Retina (tissue), 1 donor: Measurements from ENCODE around the gene SF1.
"Not testable (repeated sequence)": the region's sequence is repeated elsewhere in the genome, so short reads cannot be mapped to it uniquely, and the experiment has no call there.

Experiments used
- DNase-seq: peaks from one replicate; pipeline ENCODE4 v3.0.0-alpha.2; 2016

SF1 gene, protein sequence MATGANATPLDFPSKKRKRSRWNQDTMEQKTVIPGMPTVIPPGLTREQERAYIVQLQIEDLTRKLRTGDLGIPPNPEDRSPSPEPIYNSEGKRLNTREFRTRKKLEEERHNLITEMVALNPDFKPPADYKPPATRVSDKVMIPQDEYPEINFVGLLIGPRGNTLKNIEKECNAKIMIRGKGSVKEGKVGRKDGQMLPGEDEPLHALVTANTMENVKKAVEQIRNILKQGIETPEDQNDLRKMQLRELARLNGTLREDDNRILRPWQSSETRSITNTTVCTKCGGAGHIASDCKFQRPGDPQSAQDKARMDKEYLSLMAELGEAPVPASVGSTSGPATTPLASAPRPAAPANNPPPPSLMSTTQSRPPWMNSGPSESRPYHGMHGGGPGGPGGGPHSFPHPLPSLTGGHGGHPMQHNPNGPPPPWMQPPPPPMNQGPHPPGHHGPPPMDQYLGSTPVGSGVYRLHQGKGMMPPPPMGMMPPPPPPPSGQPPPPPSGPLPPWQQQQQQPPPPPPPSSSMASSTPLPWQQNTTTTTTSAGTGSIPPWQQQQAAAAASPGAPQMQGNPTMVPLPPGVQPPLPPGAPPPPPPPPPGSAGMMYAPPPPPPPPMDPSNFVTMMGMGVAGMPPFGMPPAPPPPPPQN

GRCh38 chr11:64778473-64779298 is at the start of gene SF1:
Gene SF1, minus strand, starts transcription at chr11:64778542. Its CDS starts 150 bp downstream, at chr11:64778392.
- peak; percentile 99 for DNase-seq

GRCh38 chr11:64827451-64827839 is 49.1 kb upstream of the SF1 start:
- no peak for DNase-seq

DNA sequence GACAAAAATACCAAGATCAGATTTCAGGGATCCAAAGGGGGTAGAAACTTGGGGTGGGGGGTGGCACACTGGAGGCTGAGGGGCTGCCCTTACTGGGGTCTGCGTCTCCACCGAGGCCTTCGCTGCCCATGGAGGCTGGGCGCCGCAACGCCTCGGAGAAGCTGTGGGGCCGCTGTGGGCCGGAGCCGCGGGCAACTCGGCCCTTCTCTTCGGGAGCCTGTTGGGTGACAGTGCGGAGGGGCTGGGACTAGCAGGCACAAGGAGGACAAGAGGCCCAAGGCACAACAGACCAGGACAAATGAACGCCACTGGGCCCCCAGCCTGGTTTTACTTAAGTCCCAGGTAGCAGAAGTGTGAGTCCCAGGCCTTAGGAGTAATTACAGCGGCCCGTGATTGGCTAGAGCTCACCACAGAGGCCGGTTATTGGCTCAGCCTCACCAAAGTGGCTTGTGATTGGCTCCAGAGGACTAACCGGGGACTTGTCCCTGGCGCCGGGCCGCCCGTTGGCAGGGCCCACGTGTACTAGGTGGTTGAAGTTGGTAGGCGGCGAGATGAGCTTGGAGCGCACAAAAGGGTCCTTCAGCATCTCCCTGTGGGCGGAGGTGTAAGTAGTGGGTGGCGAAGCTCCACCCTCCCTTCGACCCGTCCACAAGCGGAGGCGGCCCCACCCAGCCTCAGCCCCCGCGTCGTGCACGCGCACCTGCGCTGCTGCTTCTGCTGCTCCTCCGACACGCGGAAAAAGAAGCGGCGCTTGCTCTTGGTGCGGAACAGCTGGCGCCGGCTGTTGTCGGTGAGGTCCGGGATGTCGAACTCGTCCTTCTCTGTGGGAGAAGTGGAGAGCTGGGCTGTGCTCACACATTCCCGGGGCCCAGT is 48.5 kb upstream of the SF1 start:
- DNase-seq: no peak

- DNase-seq: no peak
These were observed 47.7 kb upstream of the SF1 start for GRCh38 chr11:64826062-64826461.

- no peak for DNase-seq
These were observed 45.3 kb upstream of the SF1 start for GRCh38 chr11:64823568-64824119.

DNA sequence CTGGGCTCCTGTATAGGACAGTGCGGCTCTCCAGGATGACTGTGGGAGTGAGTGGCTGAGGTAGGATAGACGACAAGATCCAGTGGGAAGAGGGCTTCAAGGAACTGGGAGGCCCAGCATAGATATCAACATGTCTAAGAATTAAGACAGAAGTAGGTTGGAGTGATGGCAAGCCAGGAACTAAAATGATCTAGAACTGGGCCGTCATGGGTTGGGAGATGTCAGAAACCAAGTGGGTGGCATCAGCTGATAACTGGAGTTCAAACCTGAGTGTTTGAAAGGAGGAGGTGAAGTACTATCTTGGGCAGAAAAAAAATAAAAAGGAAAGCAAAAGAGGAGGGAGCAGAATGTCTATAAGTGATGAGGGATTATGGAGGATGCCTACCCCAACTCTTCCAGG is 39.1 kb upstream of the SF1 start:
- no peak for DNase-seq

DNA sequence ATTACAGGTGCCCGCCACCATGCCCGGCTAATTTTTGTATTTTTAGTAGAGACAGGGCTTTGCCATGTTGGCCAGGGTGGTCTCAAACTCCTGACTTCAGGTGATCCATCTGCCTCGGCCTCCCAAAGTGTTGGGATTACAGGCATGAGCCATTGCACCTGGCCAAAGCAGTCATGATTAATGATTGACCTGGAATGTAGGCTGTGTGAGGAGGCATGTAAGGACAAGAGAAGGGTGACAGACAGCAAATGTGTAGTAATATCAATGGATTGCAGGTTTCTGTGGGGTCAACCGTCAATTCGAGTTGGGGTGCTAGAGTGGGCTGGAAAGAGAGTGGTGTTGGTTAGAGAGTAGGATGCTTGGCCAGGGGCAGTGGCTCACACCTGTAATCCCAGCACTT is 37.1 kb upstream of the SF1 start:
- DNase-seq: not testable (repeated sequence)

DNA sequence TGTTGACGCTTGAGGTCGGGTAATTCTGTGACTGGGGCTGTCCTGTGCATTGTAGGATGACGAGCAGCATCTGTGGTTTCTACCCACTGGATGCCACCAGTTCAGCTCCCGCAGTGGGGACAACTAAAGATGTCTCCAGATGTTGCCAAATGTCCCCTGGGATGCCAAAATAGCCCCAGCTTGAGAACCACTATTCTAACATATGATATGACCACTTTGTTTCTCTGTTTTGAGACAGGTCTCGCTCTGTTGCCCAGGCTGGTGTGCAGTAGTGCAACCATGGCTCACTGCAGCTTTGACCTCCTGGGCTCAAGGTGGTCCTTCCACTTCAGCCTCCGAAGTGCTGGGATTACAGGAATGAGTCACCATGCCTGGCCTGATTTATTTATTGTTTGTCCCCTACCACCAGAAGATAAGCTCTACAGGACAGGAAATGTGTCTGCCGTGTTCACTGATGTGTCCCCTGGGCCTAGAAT is 36.4 kb upstream of the SF1 start:
- DNase-seq: no peak

- no peak for DNase-seq
These were observed 35.5 kb upstream of the SF1 start for GRCh38 chr11:64813826-64814225.

GRCh38 chr11:64810891-64811272 is 32.5 kb upstream of the SF1 start:
- DNase-seq: no peak

DNA sequence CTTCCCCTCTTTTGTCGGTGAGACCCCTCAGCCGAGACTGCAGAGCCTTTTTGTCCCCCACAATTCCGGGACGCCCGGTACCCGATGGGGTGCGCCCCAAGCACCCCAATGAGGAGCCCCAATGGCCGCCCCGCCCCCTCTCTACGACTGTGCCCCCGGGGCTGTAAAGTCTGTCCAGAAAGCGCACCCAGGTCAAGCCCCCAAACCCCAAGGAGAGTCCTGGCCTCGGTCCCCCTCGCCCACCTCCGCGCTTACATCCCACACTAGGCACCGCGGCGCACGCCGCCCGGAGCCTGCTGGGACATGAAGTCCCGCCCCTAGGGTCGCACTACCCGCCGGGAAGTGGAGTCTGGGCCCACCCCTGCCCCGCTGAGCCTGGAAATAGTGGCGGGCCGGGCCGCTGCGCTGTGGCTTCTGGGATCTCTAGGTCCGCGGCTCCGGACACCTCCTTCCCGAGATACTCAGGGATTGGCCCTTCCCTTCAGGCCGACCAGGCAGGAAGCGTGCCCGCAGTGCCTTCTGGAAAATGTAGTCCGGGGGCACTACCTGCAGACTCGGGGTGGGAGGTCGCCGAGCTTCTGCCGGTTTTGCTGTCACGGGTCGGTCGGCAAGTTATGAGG is 32.0 kb upstream of the SF1 start, which contains the start of gene MEN1:
MEN1 (minus strand) TSS at position 281 of the 620 bp plus-strand sequence. CDS start 442 bp downstream, outside the sequence.
- peak; percentile 97 for DNase-seq

GRCh38 chr11:64809781-64810241 is 31.5 kb upstream of the SF1 start:
- peak; percentile 45 for DNase-seq

DNA sequence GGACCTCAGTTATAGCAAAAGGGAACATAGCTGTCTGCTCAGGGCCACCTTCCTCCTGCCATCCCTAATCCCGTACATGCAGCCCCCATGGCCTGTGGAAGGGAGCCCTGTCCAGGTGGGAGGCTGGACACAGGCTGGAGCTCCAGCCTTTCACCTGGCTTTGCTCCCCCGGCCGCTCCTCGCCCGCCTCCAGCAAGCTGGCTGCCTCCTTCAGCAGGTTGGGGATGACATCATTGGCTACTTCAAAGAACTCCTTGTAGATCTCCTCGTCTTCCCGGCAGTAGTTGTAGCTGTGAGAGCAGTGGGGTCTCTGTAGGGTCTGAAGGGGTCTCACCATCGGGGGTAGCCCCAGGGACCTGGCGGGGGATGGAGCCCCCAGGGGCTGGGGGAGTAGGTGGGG is 27.1 kb upstream of the SF1 start:
- DNase-seq: no peak

- DNase-seq: no peak
These were observed 26.2 kb upstream of the SF1 start for GRCh38 chr11:64804346-64805210.

DNA sequence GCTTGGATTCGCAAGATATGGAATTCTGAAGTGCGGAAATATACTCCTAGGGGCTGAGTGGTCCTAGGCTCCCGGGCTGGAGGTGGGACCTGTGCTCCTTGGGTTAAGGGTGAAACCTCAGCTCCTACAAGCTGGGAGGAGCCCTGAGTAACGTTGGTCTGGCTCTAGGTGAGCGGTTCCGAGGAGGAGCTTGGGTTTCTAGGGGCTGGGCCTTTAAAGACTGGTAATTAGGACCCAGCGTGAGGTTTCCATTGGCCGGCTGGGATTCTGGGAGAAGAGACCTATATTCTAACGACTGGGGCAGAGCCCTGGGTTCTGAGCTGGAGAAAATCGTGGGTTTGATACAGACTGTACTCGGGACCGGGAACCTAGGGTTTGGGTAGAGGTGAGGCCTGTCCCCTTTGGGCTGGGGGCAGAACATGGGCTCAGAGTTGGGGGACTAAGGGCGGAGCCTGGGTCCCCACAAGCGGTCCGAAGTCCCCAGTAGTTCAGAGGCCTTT is 25.6 kb upstream of the SF1 start:
- DNase-seq: no peak

DNA sequence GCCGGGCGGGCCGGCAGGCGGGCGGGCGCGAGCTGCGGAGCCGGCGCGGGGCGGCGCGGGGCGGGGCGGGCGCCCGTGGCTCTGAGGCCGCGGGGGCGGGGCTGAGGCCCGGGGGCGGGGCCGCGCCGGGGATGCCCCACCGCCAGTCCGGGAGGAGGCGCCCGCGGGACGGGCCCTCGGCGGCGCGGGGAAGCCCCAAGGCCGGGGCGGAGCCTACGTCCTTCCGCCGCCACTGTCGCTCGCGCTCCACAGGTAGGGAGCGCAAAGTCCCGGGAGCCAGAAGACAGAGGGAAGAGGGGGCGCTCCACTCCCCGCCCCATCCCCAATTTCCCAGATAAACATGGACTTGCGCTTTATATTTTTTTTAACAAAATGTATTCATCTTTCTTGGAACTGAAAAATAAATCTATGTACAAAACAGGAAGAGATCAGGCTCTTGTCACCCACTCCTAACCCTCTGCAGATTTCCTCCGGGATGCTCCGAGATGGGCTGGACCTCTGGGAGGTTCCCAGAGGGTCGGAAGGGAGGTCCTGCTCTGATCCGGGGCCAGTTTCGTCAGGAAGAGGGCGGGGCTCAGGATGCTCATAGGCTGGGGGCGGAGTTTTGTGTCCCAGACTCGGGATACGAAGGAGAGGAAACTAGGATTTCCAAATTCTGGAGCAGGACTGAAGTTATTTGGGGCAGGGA is 25.0 kb upstream of the SF1 start, which contains the start of gene MAP4K2:
MAP4K2 (minus strand) TSS at position 57 of the 688 bp plus-strand sequence. CDS start 65 bp downstream, outside the sequence.
- DNase-seq: peak; percentile 80

GRCh38 chr11:64802370-64803157 is 24.2 kb upstream of the SF1 start:
- peak; percentile 41 for DNase-seq
